Cardiac atrium fibroblast (primary cell): ENCODE data around the gene MPZ. TPM values are rescaled to one million over a fixed set of nuclear protein-coding genes. Genes with fewer than 3 reads are reported as not detected.

Source experiments
- total RNA-seq: library from RNA; depleted of rRNA; stranded (reverse); fragments of >200 nt; gene quantifications from 2 replicates; pipeline ENCODE4 v1.2.3, GENCODE V29; 2015

Gene MPZ
- 0.90 and 1.1 TPM in 2 replicates for total RNA-seq

GRCh38 chr1:161309868-161310267 lies at the start of gene MPZ:
Gene MPZ (minus strand): TSS chr1:161309968. CDS start chr1:161309905, 63 bp downstream.

GRCh38 chr1:161314201-161314981 lies 4.6 kb upstream of the MPZ start, which contains the start of gene SDHC:
Gene SDHC (plus strand): TSS chr1:161314381. CDS start chr1:161314406, 25 bp downstream.

GRCh38 chr1:161258439-161259344 lies 51.1 kb downstream of the MPZ start, which contains the start of gene PCP4L1:
Gene PCP4L1 (plus strand): TSS chr1:161258745. CDS start chr1:161258975, 230 bp downstream.

Other genes with a start within 250 kb of the MPZ start
- 1.8 TPM in 1 of 2 replicates, not detected in the other for gene ARHGAP30, start 240.1 kb downstream of the MPZ start, total RNA-seq
- not detected in 2 replicates for gene NECTIN4, start 220.4 kb downstream of the MPZ start, total RNA-seq
- 0.16 and 7.6 TPM in 2 replicates for gene KLHDC9, start 211.6 kb downstream of the MPZ start, total RNA-seq
- gene PFDN2, start 191.9 kb downstream of the MPZ start, total RNA-seq, result 32.1 and 40.5 TPM in 2 replicates
- 26.2 and 30.7 TPM in 2 replicates for gene NIT1, start 191.9 kb downstream of the MPZ start, total RNA-seq
- 22.7 and 22.8 TPM in 2 replicates for gene DEDD, start 177.3 kb downstream of the MPZ start, total RNA-seq
- gene UFC1, start 156.0 kb downstream of the MPZ start, total RNA-seq, result 60.6 and 78.7 TPM in 2 replicates
- 7.3 and 7.4 TPM in 2 replicates for gene USP21, start 150.5 kb downstream of the MPZ start, total RNA-seq
- gene PPOX, start 143.5 kb downstream of the MPZ start, total RNA-seq, result 13.4 TPM in 2 replicates
- gene B4GALT3, start 132.5 kb downstream of the MPZ start, total RNA-seq, result 15.3 and 17.0 TPM in 2 replicates
- gene ADAMTS4, start 110.9 kb downstream of the MPZ start, total RNA-seq, result 6.5 and 12.2 TPM in 2 replicates
- 82.5 and 92.6 TPM in 2 replicates for gene NDUFS2, start 107.6 kb downstream of the MPZ start, total RNA-seq
- gene FCER1G, start 94.7 kb downstream of the MPZ start, total RNA-seq, result not detected in 2 replicates
- gene APOA2, start 86.3 kb downstream of the MPZ start, total RNA-seq, result not detected in 2 replicates
- gene TOMM40L, start 83.9 kb downstream of the MPZ start, total RNA-seq, result 6.0 and 6.9 TPM in 2 replicates
- gene NR1I3, start 71.8 kb downstream of the MPZ start, total RNA-seq, result not detected in 2 replicates
- not detected in 2 replicates for gene PCP4L1, start 51.2 kb downstream of the MPZ start, total RNA-seq
- 19.9 and 38.8 TPM in 2 replicates for gene SDHC, start 4.4 kb upstream of the MPZ start, total RNA-seq
- not detected in 2 replicates for gene CFAP126, start 57.9 kb upstream of the MPZ start, total RNA-seq
- gene FCGR2A, start 195.5 kb upstream of the MPZ start, total RNA-seq, result not detected in 2 replicates
- gene HSPA6, start 214.6 kb upstream of the MPZ start, total RNA-seq, result 0.90 TPM in 1 of 2 replicates, not detected in the other
- not detected in 2 replicates for gene FCGR3A, start 239.8 kb upstream of the MPZ start, total RNA-seq